Hypothalamus (tissue), 51 donors: ENCODE results near the gene HS3ST5.
A peak's percentile ranks its signal among the peaks of the same experiment; 100 is the strongest.

Experiments used
- DNase-seq, 51 donors: peaks; one replicate each; lab custom pipeline; 2025; lab: John Stamatoyannopoulos, UW

The HS3ST5 gene

GRCh38 chr6:114202389-114202788 lies 140.4 kb downstream of the HS3ST5 start:
- DNase-seq: no peak

GRCh38 chr6:114200891-114201290 lies 141.9 kb downstream of the HS3ST5 start:
- no peak for DNase-seq

- DNase-seq: no peak
Observed at GRCh38 chr6:114195631-114196403, 147.0 kb downstream of the HS3ST5 start.

GRCh38 chr6:114195027-114195365 lies 147.8 kb downstream of the HS3ST5 start:
- DNase-seq: no peak

GRCh38 chr6:114194362-114195026 lies 148.3 kb downstream of the HS3ST5 start:
- DNase-seq: peak in 1 of 51 donors; percentile 9

DNA sequence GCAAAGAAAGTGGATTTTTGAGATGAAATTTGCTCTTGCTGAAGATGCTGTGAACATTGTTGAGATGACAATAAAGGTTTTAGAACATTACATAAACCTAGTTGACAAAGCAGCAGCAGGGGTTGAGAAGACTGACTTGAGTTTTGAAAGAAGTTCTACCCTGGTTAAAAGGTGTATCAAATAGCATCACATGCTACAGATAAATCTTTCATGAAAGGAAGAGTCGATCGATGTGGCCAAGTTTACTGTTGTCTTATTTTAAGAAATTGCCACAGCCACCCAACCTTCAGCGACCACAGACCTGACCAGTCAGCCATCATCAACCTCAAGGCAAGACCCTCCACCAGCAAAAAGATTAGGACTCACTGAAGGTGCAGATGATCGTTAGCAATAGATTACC lies 155.3 kb downstream of the HS3ST5 start:
- DNase-seq: no peak

DNA sequence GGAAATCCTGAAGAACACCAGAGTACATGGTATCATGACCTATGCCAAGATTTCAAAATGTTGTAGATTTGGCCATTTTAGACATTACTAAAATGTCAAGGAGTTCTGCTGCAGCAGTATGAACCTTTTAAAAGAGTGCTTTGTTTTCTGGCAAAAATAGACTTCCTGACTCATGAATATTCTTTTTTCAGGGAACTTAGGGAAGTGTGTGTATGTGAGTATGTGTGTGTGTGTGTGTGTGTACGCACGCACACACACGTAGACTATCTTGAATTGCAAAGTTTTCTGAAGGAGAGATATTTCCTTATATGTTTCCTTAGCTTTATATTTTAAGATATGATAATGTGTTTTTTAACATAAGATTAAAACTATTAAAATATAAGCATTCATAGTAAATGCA lies 161.2 kb downstream of the HS3ST5 start:
- no peak for DNase-seq

- no peak for DNase-seq
Observed at GRCh38 chr6:114179411-114179810, 163.4 kb downstream of the HS3ST5 start.

DNA sequence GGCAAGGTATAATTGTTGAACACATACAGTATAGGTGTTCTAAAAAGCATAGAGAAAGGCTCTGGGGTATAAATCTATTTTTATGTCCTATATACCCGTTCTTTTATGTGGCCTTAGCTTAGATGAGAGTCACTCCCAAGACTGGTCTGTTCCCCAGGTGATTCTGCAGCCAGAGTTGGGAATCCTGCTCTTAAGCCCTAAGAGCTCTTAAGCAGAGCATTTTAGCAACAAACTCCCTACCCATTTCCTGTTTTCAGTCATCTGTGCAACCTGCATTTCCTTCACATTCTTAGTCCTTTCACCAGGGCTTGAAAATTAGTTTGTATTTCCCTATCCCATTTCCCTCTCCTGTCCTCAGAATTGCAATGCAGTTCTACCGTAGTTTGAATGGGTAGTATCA lies 166.1 kb downstream of the HS3ST5 start:
- DNase-seq: no peak

GRCh38 chr6:114172576-114173260 lies 170.1 kb downstream of the HS3ST5 start:
- no peak for DNase-seq

GRCh38 chr6:114171473-114171872 lies 171.3 kb downstream of the HS3ST5 start:
- DNase-seq: no peak

DNA sequence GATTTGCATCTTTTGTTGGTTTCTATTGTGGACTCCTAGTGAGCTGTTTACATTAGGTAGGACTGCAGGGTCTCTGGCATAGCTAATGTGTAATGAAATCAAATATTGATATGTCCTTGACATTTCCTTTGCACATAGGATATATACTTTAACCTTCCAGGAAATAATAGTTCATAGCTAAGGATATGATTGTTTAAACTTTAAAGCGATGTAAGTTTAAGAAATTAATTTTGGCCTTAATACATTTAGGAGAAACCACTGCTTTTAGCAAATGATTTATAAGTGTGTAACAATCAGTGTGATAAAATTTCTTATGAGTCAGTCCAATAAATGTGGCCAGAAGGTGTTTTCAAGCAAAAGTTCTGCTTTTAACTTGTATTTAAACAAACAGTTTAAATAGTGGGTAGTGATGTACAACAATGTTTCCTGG lies 171.8 kb downstream of the HS3ST5 start:
- no peak for DNase-seq

DNA sequence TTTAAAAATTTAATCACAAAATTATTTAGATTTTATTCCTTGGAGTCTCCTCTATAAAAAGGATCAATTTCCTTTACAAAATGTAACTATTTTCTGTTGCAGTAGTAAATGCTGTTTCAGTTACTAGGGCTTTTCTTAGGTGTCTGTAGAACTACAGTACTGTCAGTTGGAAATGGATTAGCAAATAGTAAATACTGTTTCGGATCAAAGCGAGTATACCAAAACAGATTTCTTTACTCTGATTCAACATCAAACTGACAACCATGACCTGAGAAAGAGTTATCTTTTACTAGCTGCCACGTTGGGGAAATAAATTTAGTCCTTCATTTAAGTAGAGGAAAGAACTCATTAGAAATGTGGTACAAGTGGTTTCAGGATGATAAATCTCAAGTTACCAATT lies 172.5 kb downstream of the HS3ST5 start:
- no peak for DNase-seq

DNA sequence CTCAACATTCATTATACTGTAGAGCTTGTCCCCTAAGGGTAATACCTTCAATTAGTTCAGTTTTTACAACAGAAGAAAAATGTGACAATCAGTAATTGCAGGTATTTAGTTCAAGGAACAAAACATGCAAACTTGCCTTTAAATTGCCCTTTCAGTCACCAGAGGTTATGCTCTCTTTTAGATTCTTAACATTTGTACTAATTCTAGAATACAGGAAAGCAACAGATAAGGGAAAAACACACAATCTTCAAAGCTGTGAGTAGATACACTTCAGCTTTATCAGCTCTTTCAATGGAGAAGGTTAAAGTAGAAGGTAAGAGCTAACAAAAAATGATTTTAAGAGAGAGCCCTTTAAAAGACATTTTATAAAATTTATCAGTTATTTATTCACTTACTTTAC lies 173.1 kb downstream of the HS3ST5 start:
- no peak for DNase-seq

DNA sequence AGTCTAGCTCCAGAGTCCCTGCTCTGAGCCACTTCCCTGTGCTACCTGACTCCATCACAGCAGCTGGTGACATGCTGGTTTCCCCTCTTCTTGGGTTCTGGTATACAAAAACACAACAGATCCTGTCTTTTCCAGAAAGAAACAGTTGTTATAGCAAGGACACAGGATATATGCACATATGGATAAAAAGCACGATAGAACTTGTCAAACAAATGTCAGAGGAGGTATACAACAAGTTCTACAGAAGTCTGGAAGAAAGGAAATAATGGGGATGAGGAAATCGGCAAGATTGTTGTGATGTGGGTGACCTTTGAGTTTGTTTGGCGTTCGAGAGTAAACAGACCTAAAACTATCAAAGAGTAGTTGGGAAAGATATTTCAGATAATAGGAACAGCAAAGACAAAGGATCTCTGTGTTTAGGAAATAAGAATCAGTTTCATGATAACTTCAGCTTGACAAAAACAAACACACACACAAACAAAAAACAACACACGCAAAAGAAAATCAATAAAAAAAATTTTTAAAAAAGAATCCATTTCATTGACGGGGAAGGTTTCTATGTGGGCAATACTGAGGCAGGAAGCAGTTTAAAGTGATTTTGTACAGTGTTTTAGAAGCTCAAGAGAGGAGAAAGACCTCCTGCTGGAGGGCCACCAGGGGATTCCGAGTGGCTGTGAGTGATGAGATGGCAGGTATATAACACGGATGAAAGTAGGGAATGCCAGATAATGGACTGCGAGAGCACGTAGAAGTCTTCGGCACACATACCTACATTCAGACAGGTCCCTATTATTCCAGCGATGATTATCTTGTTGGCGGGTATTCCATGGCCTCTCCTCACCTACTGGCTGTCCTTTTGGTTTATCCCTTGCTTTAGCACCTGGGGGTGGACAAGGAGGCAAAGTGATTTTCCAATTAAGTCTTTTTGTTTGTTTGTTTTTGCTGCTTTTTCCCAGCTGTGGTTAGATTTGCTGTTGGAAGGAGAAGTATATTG lies 174.9 kb downstream of the HS3ST5 start:
- DNase-seq: no peak

DNA sequence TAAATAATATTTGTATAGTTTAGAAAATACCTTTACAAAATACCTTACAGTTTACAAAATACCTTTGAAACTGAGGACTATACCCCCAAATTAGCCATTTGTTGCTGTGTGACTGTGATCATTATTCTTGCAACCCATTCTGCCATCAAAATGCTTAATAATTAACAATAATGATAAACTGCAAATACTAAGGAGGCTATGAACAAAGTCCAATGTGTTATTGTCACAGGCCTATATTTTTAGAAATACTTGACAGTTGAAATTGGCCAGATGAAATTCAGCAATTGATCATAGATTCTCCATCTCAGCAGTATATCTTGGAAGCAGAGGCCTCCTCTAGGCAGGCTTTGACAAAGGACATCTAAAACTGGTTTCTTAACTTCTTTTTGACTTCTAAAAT lies 178.6 kb downstream of the HS3ST5 start:
- no peak for DNase-seq

GRCh38 chr6:114162691-114163347 lies 180.0 kb downstream of the HS3ST5 start:
- no peak for DNase-seq

DNA sequence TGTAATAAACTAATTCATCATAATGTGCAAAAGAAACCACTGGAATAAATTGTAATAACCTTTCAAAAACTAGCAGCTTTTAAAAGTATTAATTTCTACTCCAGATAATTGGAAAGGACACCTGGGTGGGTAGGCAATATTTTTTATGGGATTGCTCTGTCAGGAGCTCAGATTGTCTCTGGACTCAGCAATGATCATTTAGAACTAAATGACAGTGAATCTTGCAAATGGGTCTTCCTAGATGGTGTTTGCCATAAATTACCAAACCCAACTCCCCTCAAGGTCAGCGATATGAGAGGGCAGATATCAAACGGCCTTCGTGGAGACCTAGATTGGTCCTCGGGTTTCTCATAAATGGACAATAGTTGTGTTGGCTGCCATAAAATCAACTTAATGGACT lies 181.9 kb downstream of the HS3ST5 start:
- DNase-seq: no peak

GRCh38 chr6:114159727-114160126 lies 183.1 kb downstream of the HS3ST5 start:
- no peak for DNase-seq
